T-helper 17 cell (primary cell): ENCODE data around the gene NUBPL. TPM values are rescaled to one million over a fixed set of nuclear protein-coding genes. Genes with fewer than 3 reads are reported as not detected.
"Not testable (repeated sequence)": the region's sequence is repeated elsewhere in the genome, so short reads cannot be mapped to it uniquely, and the experiment has no call there.

Experiments used
- ATAC-seq: fragments of 150-1000 bp; cut with Tn5 transposase; 2 replicates; pipeline ENCODE4 v1.10.0; 2021; ENCODE audit warnings: mild to moderate bottlenecking, moderate library complexity
- DNase-seq, 3 donors: peaks; one replicate each; pipeline versions ENCODE4 v3.0.0 to v3.0.0-alpha.2; 2020 to 2021
- H3K9me3 ChIP-seq: one replicate; pipeline ENCODE4 v1.7.0; 2013; ENCODE audit warnings: low read length, mild to moderate bottlenecking; ENCODE audit not compliant: control insufficient read depth, poor library complexity, severe bottlenecking
- H3K27ac Mint-ChIP-seq: one replicate; pipeline ENCODE4 v1.8.0; 2022; ENCODE audit warnings: mild to moderate bottlenecking, moderate library complexity, mixed read lengths
- H3K27me3 Mint-ChIP-seq: one replicate; pipeline ENCODE4 v1.8.0; 2022; ENCODE audit warnings: mixed read lengths
- H3K36me3 Mint-ChIP-seq: one replicate; pipeline ENCODE4 v1.8.0; 2022; ENCODE audit warnings: low read depth, mixed read lengths
- H3K4me1 Mint-ChIP-seq: one replicate; pipeline ENCODE4 v1.8.0; 2022; ENCODE audit warnings: mild to moderate bottlenecking, mixed read lengths
- H3K4me3 Mint-ChIP-seq: one replicate; pipeline ENCODE4 v1.8.0; 2022; ENCODE audit warnings: mild to moderate bottlenecking, moderate library complexity, mixed read lengths
- total RNA-seq, 4 donors: library from RNA in 2 of 4; stranded (reverse) in 2 of 4; gene quantifications; one replicate each; pipeline ENCODE4 v1.2.3 and lab custom pipeline; 2022 to 2026

The NUBPL gene
- total RNA-seq, 2 donors from 2014 or later: 9.9 to 10.4 TPM

GRCh38 chr14:31740688-31741087 lies 179.5 kb downstream of the NUBPL start:
- Mint-ChIP-seq H3K4me1 (peaks cover 2% of the 10 kb centered on the region), H3K27me3 (no peaks in the 10 kb centered on the region), H3K4me3 (no peak overlapping the region), H3K36me3 (peaks cover 4% of the 10 kb centered on the region), H3K27ac (no peak overlapping the region)
- ATAC-seq: no peak
- H3K9me3 ChIP-seq: no peaks in the 10 kb centered on the region
- DNase-seq: no peak

- peaks cover 10% of the 10 kb centered on the region for H3K9me3 ChIP-seq
These were observed 184.5 kb downstream of the NUBPL start for GRCh38 chr14:31745741-31746140.

GRCh38 chr14:31746326-31746725 lies 185.1 kb downstream of the NUBPL start:
- Mint-ChIP-seq H3K27ac (no peak overlapping the region), H3K36me3 (peaks cover 2% of the 10 kb centered on the region), H3K4me1 (no peaks in the 10 kb centered on the region), H3K27me3 (no peaks in the 10 kb centered on the region), H3K4me3 (no peak overlapping the region)
- DNase-seq (no peak), ATAC-seq (no peak)
- peaks cover 10% of the 10 kb centered on the region for H3K9me3 ChIP-seq

More at GRCh38 chr14:31745741-31746140, 184.5 kb downstream of the NUBPL start:
- H3K27ac Mint-ChIP-seq: no peak overlapping the region
- DNase-seq (no peak), ATAC-seq (no peak)
- H3K27me3 Mint-ChIP-seq: no peaks in the 10 kb centered on the region
- no peak overlapping the region for H3K4me3 Mint-ChIP-seq
- H3K4me1 Mint-ChIP-seq: no peaks in the 10 kb centered on the region
- H3K36me3 Mint-ChIP-seq: peaks cover 2% of the 10 kb centered on the region

- Mint-ChIP-seq H3K4me1 (no peaks in the 10 kb centered on the region), H3K4me3 (no peak overlapping the region), H3K36me3 (peaks cover 4% of the 10 kb centered on the region), H3K27ac (no peak overlapping the region), H3K27me3 (no peaks in the 10 kb centered on the region)
- ATAC-seq: no peak
- peaks cover 13% of the 10 kb centered on the region for H3K9me3 ChIP-seq
- no peak for DNase-seq
These were observed 188.1 kb downstream of the NUBPL start for GRCh38 chr14:31749275-31749674.

- not testable (repeated sequence) for H3K4me3 Mint-ChIP-seq, H3K27ac Mint-ChIP-seq, DNase-seq, H3K4me1 Mint-ChIP-seq, ATAC-seq, H3K36me3 Mint-ChIP-seq, H3K27me3 Mint-ChIP-seq
- H3K9me3 ChIP-seq: peaks cover 11% of the 10 kb centered on the region
These were observed 189.8 kb downstream of the NUBPL start for GRCh38 chr14:31751047-31751446.

- Mint-ChIP-seq H3K27ac (no peak overlapping the region), H3K4me1 (no peaks in the 10 kb centered on the region), H3K4me3 (no peak overlapping the region), H3K36me3 (peaks cover 2% of the 10 kb centered on the region), H3K27me3 (no peaks in the 10 kb centered on the region)
- DNase-seq (no peak), ATAC-seq (no peak)
- H3K9me3 ChIP-seq: peaks cover 3% of the 10 kb centered on the region
These were observed 191.9 kb downstream of the NUBPL start for GRCh38 chr14:31752867-31753661.

GRCh38 chr14:31758941-31759340 lies 197.7 kb downstream of the NUBPL start:
- ATAC-seq (no peak), DNase-seq (no peak)
- Mint-ChIP-seq H3K36me3 (no peaks in the 10 kb centered on the region), H3K27ac (no peak overlapping the region), H3K4me1 (no peaks in the 10 kb centered on the region), H3K27me3 (no peaks in the 10 kb centered on the region), H3K4me3 (no peak overlapping the region)
- H3K9me3 ChIP-seq: no peaks in the 10 kb centered on the region

GRCh38 chr14:31760277-31760676 lies 199.1 kb downstream of the NUBPL start:
- Mint-ChIP-seq H3K27ac (no peak overlapping the region), H3K4me3 (no peak overlapping the region), H3K27me3 (no peaks in the 10 kb centered on the region), H3K4me1 (no peaks in the 10 kb centered on the region), H3K36me3 (no peaks in the 10 kb centered on the region)
- no peak for ATAC-seq
- no peak for DNase-seq
- H3K9me3 ChIP-seq: no peaks in the 10 kb centered on the region

GRCh38 chr14:31761325-31761724 lies 200.1 kb downstream of the NUBPL start:
- H3K4me3 Mint-ChIP-seq: no peak overlapping the region
- ATAC-seq: no peak
- H3K27me3 Mint-ChIP-seq: no peaks in the 10 kb centered on the region
- DNase-seq: no peak
- no peaks in the 10 kb centered on the region for H3K36me3 Mint-ChIP-seq
- H3K27ac Mint-ChIP-seq: no peak overlapping the region
- H3K4me1 Mint-ChIP-seq: no peaks in the 10 kb centered on the region
- H3K9me3 ChIP-seq: no peaks in the 10 kb centered on the region

- H3K27me3 Mint-ChIP-seq: no peaks in the 10 kb centered on the region
- H3K4me3 Mint-ChIP-seq: no peak overlapping the region
- H3K27ac Mint-ChIP-seq: no peak overlapping the region
- DNase-seq: no peak
- H3K4me1 Mint-ChIP-seq: no peaks in the 10 kb centered on the region
- ATAC-seq: no peak
- peaks cover 2% of the 10 kb centered on the region for H3K36me3 Mint-ChIP-seq
- H3K9me3 ChIP-seq: no peaks in the 10 kb centered on the region
These were observed 201.8 kb downstream of the NUBPL start for GRCh38 chr14:31763041-31763440.

GRCh38 chr14:31766315-31766892 lies 205.2 kb downstream of the NUBPL start:
- Mint-ChIP-seq H3K27ac (no peak overlapping the region), H3K4me1 (no peaks in the 10 kb centered on the region), H3K27me3 (no peaks in the 10 kb centered on the region), H3K36me3 (peaks cover 2% of the 10 kb centered on the region), H3K4me3 (no peak overlapping the region)
- DNase-seq (no peak), ATAC-seq (no peak)
- H3K9me3 ChIP-seq: no peaks in the 10 kb centered on the region

- H3K9me3 ChIP-seq: no peaks in the 10 kb centered on the region
- ATAC-seq: no peak
- Mint-ChIP-seq H3K36me3 (peaks cover 2% of the 10 kb centered on the region), H3K4me1 (no peaks in the 10 kb centered on the region), H3K27me3 (no peaks in the 10 kb centered on the region), H3K4me3 (no peak overlapping the region), H3K27ac (no peak overlapping the region)
- no peak for DNase-seq
These were observed 207.2 kb downstream of the NUBPL start for GRCh38 chr14:31768355-31768754.

- H3K27me3 Mint-ChIP-seq: no peaks in the 10 kb centered on the region
- H3K9me3 ChIP-seq: no peaks in the 10 kb centered on the region
- H3K27ac Mint-ChIP-seq: no peak overlapping the region
- DNase-seq (no peak), ATAC-seq (no peak)
- H3K36me3 Mint-ChIP-seq: peaks cover 2% of the 10 kb centered on the region
- H3K4me3 Mint-ChIP-seq: no peak overlapping the region
- no peaks in the 10 kb centered on the region for H3K4me1 Mint-ChIP-seq
These were observed 209.1 kb downstream of the NUBPL start for GRCh38 chr14:31770271-31770670.

- Mint-ChIP-seq H3K4me1 (no peaks in the 10 kb centered on the region), H3K4me3 (no peak overlapping the region), H3K27ac (no peak overlapping the region), H3K36me3 (no peaks in the 10 kb centered on the region), H3K27me3 (no peaks in the 10 kb centered on the region)
- no peak for ATAC-seq
- no peak for DNase-seq
- no peaks in the 10 kb centered on the region for H3K9me3 ChIP-seq
These were observed 213.4 kb downstream of the NUBPL start for GRCh38 chr14:31774567-31774966.
